A549 (cell line): Measurements from ENCODE around the gene CRTC3. TPM values are rescaled to one million over a fixed set of nuclear protein-coding genes. Genes with fewer than 3 reads are reported as not detected.
"Not testable (repeated sequence)": the region's sequence is repeated elsewhere in the genome, so short reads cannot be mapped to it uniquely, and the experiment has no call there.

Source experiments
- ATAC-seq, 2 experiments: fragments of 200-7000 bp in 1 of 2; fragments of >200 bp in 1 of 2; cut with Nextera tagmentation in 1 of 2; cut with Tn5 transposase in 1 of 2; 3 replicates each; pipeline versions ENCODE4 v1.8.0 to v1.9.1; 2018 to 2020; ENCODE audit warnings: mild to moderate bottlenecking in 1 of 2, moderate library complexity in 1 of 2
- CTCF ChIA-PET: fragments of 300-600 bp; sonication (Branson Sonifier 250); formaldehyde crosslinking; extraction: SDS; loops from one replicate; lab custom pipeline; 2021; ENCODE audit warnings: antibody characterized with exemption, inconsistent platforms; lab: Yijun Ruan, JAX
- POLR2A ChIA-PET: fragments of 350-600 bp; formaldehyde crosslinking; extraction: SDS; loops from one replicate; lab custom pipeline; 2021; ENCODE audit warnings: antibody characterized with exemption, inconsistent platforms; lab: Yijun Ruan, JAX
- DNase-seq, 2 experiments: peaks; one replicate each; pipeline versions ENCODE4 v3.0.0 to v3.0.0-alpha.2; 2011 to 2016; ENCODE audit warnings: low read depth in 1 of 2, low spot score in 1 of 2
- FAIRE-seq: peaks from 2 replicates; lab custom pipeline; 2011; peaks lifted over from hg19 to GRCh38; lab: Jason Lieb, UNC
- H3K27ac ChIP-seq, 2 experiments: fragments of >200 bp; sonication (Bioruptor Twin); formaldehyde crosslinking; 3 replicates each; pipeline ENCODE4 v1.5.1; 2016 to 2017
- H3K4me1 ChIP-seq: fragments of >200 bp; sonication (Bioruptor Twin); formaldehyde crosslinking; 3 replicates; pipeline ENCODE4 v1.6.1; 2016
- H3K4me2 ChIP-seq: fragments of >200 bp; sonication (Bioruptor Twin); formaldehyde crosslinking; 3 replicates; pipeline ENCODE4 v1.6.1; 2016
- H3K4me3 ChIP-seq: fragments of >200 bp; sonication (Bioruptor Twin); formaldehyde crosslinking; 3 replicates; pipeline ENCODE4 v1.5.1; 2016
- H3K9me3 ChIP-seq: fragments of >200 bp; sonication (Bioruptor Twin); formaldehyde crosslinking; 3 replicates; pipeline ENCODE4 v1.6.1; 2016
- CHD4 ChIP-seq: fragments of 200-600 bp; sonication (generic); IDR thresholded peaks from 2 replicates; pipeline ENCODE4 v1.6.1; 2016; ENCODE audit warnings: antibody characterized with exemption, mild to moderate bottlenecking, borderline replicate concordance
- GATA3 ChIP-seq: IDR thresholded peaks from 2 replicates; pipeline ENCODE4 v1.6.1; 2012; ENCODE audit warnings: borderline replicate concordance
- HOXB13 ChIP-seq: fragments of 250-450 bp; sonication (Bioruptor Pico); IDR thresholded peaks from 2 replicates; pipeline ENCODE4 v1.5.0; 2020; ENCODE audit warnings: low read depth, mild to moderate bottlenecking, moderate library complexity
- JUNB ChIP-seq: fragments of >200 bp; sonication (Bioruptor Twin); formaldehyde crosslinking; IDR thresholded peaks from 2 replicates; pipeline ENCODE4 v1.6.1; 2016
- KDM5A ChIP-seq: fragments of 200-600 bp; sonication (generic); IDR thresholded peaks from 2 replicates; pipeline ENCODE4 v1.6.1; 2016; ENCODE audit warnings: antibody characterized with exemption, mild to moderate bottlenecking
- MAFK ChIP-seq: fragments of 450-650 bp; IDR thresholded peaks from 2 replicates; pipeline ENCODE4 v1.6.1; 2014; ENCODE audit not compliant: partially characterized antibody
- MAZ ChIP-seq: fragments of 150-350 bp; IDR thresholded peaks from 2 replicates; pipeline ENCODE4 v1.6.1; 2014; ENCODE audit warnings: antibody characterized with exemption, low read depth, low read length, borderline replicate concordance
- PHF8 ChIP-seq: fragments of 200-600 bp; sonication (generic); IDR thresholded peaks from 2 replicates; pipeline ENCODE4 v1.6.1; 2016; ENCODE audit warnings: low read depth, mild to moderate bottlenecking, antibody characterized with exemption, moderate library complexity, borderline replicate concordance
- RCOR1 ChIP-seq: fragments of 150-350 bp; IDR thresholded peaks from 2 replicates; pipeline ENCODE4 v1.6.1; 2014; ENCODE audit warnings: antibody characterized with exemption, low read length, low read depth
- RFX5 ChIP-seq: fragments of 450-650 bp; IDR thresholded peaks from 2 replicates; pipeline ENCODE4 v1.7.1; 2014; ENCODE audit warnings: antibody characterized with exemption, mild to moderate bottlenecking, moderate library complexity
- RNF2 ChIP-seq: fragments of 200-600 bp; sonication (generic); IDR thresholded peaks from 2 replicates; pipeline ENCODE4 v1.6.1; 2016; ENCODE audit warnings: low read depth, mild to moderate bottlenecking, antibody characterized with exemption, moderate library complexity, borderline replicate concordance
- TFCP2L1 ChIP-seq: fragments of 250-450 bp; sonication (Bioruptor Pico); IDR thresholded peaks from 2 replicates; pipeline ENCODE4 v1.5.0; 2021; ENCODE audit warnings: mild to moderate bottlenecking
- TP53 ChIP-seq: fragments of 250-450 bp; sonication (Bioruptor Pico); IDR thresholded peaks from 2 replicates; pipeline ENCODE4 v1.5.0; 2021; ENCODE audit warnings: mild to moderate bottlenecking, moderate library complexity
- WGBS: methylation state at CpG from one replicate; pipeline ENCODE4 v1.1.6; 2017; ENCODE audit errors: missing lambda C conversion rate; 5-methylcytosine and 5-hydroxymethylcytosine counted together
- polyA plus RNA-seq, 4 experiments: library from polyadenylated mRNA; depleted of rRNA in 3 of 4; stranded (reverse); fragments of >200 nt; fragmentation: RNase III in 1 of 4; extraction: RNeasy Plus Mini Kit Qiagen cat#74134 plus additional on column Dnase treatment in 1 of 4; gene quantifications; 2 replicates in 3 of 4; 3 replicates in 1 of 4; pipeline ENCODE4 v1.2.3, GENCODE V29; 2011 to 2017
- TF ChIP-seq, protein P1 (sequence below): fragments of >200 bp; sonication (Bioruptor Twin); formaldehyde crosslinking; IDR thresholded peaks from 3 replicates; pipeline ENCODE4 v1.5.1; 2016
- TF ChIP-seq, protein P2 (sequence below): fragments of 450-650 bp; IDR thresholded peaks from 2 replicates; pipeline ENCODE4 v1.6.1; 2014; ENCODE audit warnings: antibody characterized with exemption
- TF ChIP-seq, protein P3 (sequence below): fragments of 250-450 bp; sonication (Bioruptor Pico); IDR thresholded peaks from 2 replicates; pipeline ENCODE4 v1.5.0; 2020; ENCODE audit warnings: low read depth, mild to moderate bottlenecking, moderate library complexity
- TF ChIP-seq, protein P4 (sequence below): fragments of >200 bp; sonication (Bioruptor Twin); formaldehyde crosslinking; IDR thresholded peaks from 3 replicates; pipeline ENCODE4 v1.6.1; 2016

Gene CRTC3
- polyA plus RNA-seq, 2 of the 4 experiments (the other 2 are of a cell fraction): 17.5 to 30.5 TPM

DNA sequence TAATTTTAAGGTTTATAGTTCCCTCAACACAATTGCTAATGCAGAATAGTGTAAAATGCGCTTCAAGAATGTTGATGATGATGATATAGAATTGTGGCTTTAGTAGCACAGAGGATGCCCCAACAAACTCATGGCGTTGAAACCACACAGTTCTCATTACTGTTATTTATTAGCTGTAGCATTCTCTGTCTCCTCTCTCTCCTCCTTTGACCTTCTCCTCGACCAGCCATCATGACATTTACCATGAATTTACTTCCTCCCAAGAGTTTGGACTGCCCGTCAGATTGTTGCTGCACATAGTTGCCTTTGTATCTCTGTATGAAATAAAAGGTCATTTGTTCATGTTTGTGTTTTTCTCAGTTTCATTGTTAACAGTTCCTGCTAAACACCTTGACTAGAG lies 27.8 kb upstream of the CRTC3 start:
- WGBS: 70% methylated on average over 4 of the region's 4 CpGs
- ChIA-PET CTCF (interaction anchor here (0.6 to 6.0 kb wide), 5 partner anchors 11 to 182 kb away, joined by 3 to 51 read pairs (median 19); no protein-coding TSS in a partner anchor), POLR2A (no interaction called here)
- no peak for FAIRE-seq
- Histone ChIP-seq H3K27ac (no peak overlapping the region), H3K4me2 (no peak overlapping the region), H3K4me1 (no peaks in the 10 kb centered on the region), H3K4me3 (no peak overlapping the region), H3K9me3 (no peaks in the 10 kb centered on the region)
- TF ChIP-seq TFCP2L1 (CRISPR knock-in tag) (no peak), TP53 (CRISPR knock-in tag) (no peak), RFX5 (no peak), MAZ (no peak), CHD4 (no peak)
- TF ChIP-seq, protein P1, sequence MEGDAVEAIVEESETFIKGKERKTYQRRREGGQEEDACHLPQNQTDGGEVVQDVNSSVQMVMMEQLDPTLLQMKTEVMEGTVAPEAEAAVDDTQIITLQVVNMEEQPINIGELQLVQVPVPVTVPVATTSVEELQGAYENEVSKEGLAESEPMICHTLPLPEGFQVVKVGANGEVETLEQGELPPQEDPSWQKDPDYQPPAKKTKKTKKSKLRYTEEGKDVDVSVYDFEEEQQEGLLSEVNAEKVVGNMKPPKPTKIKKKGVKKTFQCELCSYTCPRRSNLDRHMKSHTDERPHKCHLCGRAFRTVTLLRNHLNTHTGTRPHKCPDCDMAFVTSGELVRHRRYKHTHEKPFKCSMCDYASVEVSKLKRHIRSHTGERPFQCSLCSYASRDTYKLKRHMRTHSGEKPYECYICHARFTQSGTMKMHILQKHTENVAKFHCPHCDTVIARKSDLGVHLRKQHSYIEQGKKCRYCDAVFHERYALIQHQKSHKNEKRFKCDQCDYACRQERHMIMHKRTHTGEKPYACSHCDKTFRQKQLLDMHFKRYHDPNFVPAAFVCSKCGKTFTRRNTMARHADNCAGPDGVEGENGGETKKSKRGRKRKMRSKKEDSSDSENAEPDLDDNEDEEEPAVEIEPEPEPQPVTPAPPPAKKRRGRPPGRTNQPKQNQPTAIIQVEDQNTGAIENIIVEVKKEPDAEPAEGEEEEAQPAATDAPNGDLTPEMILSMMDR: no peak
- DNase-seq: no peak
- ATAC-seq: no peak

DNA sequence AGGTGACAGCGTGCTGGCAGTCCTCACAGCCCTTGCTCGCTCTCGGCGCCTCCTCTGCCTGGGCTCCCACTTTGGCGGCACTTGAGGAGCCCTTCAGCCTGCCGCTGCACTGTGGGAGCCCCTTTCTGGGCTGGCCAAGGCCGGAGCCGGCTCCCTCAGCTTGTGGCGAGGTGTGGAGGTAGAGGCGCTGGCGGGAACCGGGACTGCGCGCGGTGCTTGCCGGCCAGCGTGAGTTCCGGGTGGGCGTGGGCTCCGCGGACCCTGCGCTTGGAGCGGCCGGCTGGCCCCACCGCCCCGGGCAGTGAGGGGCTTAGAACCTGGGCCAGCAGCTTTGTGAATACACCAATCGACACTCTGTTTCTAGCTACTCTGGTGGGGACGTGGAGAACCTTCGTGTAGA lies 18.9 kb upstream of the CRTC3 start:
- ATAC-seq, FAIRE-seq, H3K4me2 ChIP-seq, DNase-seq, POLR2A ChIA-PET, H3K9me3 ChIP-seq, H3K4me1 ChIP-seq, H3K27ac ChIP-seq, H3K4me3 ChIP-seq: not testable (repeated sequence)
- WGBS: 89% methylated on average over 28 of the region's 29 CpGs
- CTCF ChIA-PET: interaction anchor here (0.7 to 4.4 kb wide), 8 partner anchors 11 to 210 kb away, joined by 3 to 17 read pairs (median 5); no protein-coding TSS in a partner anchor

DNA sequence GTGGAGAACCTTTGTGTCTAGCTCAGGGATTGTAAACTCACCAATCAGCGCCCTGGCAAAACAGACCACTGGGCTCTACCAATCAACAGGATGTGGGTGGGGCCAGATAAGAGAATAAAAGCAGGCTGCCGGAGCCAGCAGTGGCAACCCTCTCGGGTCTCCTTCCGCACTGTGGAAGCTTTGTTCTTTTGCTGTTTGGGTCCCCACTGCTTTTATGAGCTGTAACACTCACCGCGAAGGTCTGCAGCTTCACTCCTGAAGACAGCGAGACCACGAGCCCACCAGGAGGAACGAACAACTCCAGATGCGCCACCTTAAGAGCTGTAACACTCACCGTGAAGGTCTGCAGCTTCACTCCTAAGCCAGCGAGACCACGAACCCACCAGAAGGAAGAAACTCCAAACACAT lies 18.5 kb upstream of the CRTC3 start:
- WGBS: 86% methylated on average over 13 of the region's 13 CpGs
- H3K4me2 ChIP-seq, H3K4me1 ChIP-seq, H3K4me3 ChIP-seq, DNase-seq, FAIRE-seq, POLR2A ChIA-PET, H3K9me3 ChIP-seq, ATAC-seq, H3K27ac ChIP-seq: not testable (repeated sequence)
- CTCF ChIA-PET: interaction anchor here (0.8 to 4.4 kb wide), 6 partner anchors 11 to 191 kb away, joined by 3 to 22 read pairs (median 10); no protein-coding TSS in a partner anchor

DNA sequence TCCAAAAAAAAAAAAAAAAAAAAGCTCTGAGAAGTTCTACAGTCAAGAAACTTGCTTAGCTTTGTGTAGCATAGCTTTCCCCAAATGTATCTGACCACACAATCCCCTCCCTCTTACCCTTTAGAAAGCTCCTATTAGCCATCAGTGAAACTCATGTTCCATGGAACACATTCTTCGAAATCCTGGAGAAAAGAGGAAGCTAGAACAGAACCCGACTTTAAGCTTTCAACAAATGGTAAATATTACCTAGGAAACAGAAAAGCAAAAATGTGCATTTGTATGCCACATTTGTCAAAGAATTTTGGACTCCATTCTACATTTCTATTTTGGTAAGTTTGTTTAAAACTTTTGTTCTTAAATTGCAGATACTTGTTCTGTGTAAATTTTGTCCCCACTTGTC lies 17.4 kb upstream of the CRTC3 start:
- Histone ChIP-seq H3K4me1 (peaks cover 6% of the 10 kb centered on the region), H3K4me3 (no peak overlapping the region), H3K27ac (no peak overlapping the region), H3K4me2 (no peak overlapping the region), H3K9me3 (no peaks in the 10 kb centered on the region)
- WGBS: 54% methylated on average over 2 of the region's 2 CpGs
- ATAC-seq (no peak), DNase-seq (no peak), FAIRE-seq (peak; percentile 80)
- no peak for TF ChIP-seq MAFK
- no peak for TF ChIP-seq HOXB13 (CRISPR knock-in tag)
- TF ChIP-seq GATA3: no peak
- TF ChIP-seq, protein P2, sequence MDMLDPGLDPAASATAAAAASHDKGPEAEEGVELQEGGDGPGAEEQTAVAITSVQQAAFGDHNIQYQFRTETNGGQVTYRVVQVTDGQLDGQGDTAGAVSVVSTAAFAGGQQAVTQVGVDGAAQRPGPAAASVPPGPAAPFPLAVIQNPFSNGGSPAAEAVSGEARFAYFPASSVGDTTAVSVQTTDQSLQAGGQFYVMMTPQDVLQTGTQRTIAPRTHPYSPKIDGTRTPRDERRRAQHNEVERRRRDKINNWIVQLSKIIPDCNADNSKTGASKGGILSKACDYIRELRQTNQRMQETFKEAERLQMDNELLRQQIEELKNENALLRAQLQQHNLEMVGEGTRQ: no peak
- TF ChIP-seq, protein P3, sequence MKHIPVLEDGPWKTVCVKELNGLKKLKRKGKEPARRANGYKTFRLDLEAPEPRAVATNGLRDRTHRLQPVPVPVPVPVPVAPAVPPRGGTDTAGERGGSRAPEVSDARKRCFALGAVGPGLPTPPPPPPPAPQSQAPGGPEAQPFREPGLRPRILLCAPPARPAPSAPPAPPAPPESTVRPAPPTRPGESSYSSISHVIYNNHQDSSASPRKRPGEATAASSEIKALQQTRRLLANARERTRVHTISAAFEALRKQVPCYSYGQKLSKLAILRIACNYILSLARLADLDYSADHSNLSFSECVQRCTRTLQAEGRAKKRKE: no peak
- no peak for TF ChIP-seq PHF8
- TF ChIP-seq, protein P4, sequence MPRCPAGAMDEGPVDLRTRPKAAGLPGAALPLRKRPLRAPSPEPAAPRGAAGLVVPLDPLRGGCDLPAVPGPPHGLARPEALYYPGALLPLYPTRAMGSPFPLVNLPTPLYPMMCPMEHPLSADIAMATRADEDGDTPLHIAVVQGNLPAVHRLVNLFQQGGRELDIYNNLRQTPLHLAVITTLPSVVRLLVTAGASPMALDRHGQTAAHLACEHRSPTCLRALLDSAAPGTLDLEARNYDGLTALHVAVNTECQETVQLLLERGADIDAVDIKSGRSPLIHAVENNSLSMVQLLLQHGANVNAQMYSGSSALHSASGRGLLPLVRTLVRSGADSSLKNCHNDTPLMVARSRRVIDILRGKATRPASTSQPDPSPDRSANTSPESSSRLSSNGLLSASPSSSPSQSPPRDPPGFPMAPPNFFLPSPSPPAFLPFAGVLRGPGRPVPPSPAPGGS: no peak
- no peak for TF ChIP-seq RNF2
- no peak for TF ChIP-seq MAZ
- no peak for TF ChIP-seq RFX5
- no peak for TF ChIP-seq TFCP2L1 (CRISPR knock-in tag)
- no peak for TF ChIP-seq TP53 (CRISPR knock-in tag)
- TF ChIP-seq RCOR1: no peak
- no peak for TF ChIP-seq JUNB
- no peak for TF ChIP-seq KDM5A
- CTCF ChIA-PET: interaction anchor here (0.8 to 4.4 kb wide), 8 partner anchors 8 to 421 kb away, joined by 3 to 22 read pairs (median 6); no protein-coding TSS in a partner anchor
- POLR2A ChIA-PET: no interaction called here
